ENCODE measurements around the gene EFHD1. TPM values are rescaled to one million over a fixed set of nuclear protein-coding genes. Genes with fewer than 3 reads are reported as not detected.

Gene EFHD1
- total and polyA plus RNA-seq, 2 donors (not counting 1 experiment from before 2014, with no cell fraction given): not detected

- no peaks in the 10 kb centered on the region for H4K20me1 ChIP-seq (ENCODE audit: control insufficient read depth, insufficient read depth, low read length, poor library complexity, severe bottlenecking)
- ChIA-PET CTCF (no interaction called here), POLR2A (no interaction called here)
- no peaks in the 10 kb centered on the region for H3K36me3 ChIP-seq (replicated peaks in 1 of 2; ENCODE audit: control extremely low read depth in 1 of 2, control insufficient read depth in 1 of 2, extremely low read depth in 1 of 2, insufficient read depth in 2 of 2, low read length in 1 of 2)
- Mint-ChIP-seq H3K27ac (no peak overlapping the region), H3K9me3 (ENCODE audit: insufficient read depth) (no peaks in the 10 kb centered on the region), H3K4me1 (no peaks in the 10 kb centered on the region), H3K27me3 (peaks cover 16% of the 10 kb centered on the region), H3K4me3 (no peak overlapping the region)
- no peak overlapping the region for H3K9ac ChIP-seq (ENCODE audit: low read length)
- no peak overlapping the region for H2AFZ ChIP-seq (ENCODE audit: insufficient read depth, low read depth, low read length, poor library complexity, severe bottlenecking)
- no peak for TF ChIP-seq EZH2 (IDR thresholded peaks at IDR 0.05; ENCODE audit: borderline replicate concordance, insufficient read depth, low read depth, low read length, poor library complexity, severe bottlenecking)
- TF ChIP-seq CTCF (IDR thresholded peaks at IDR 0.05): no peak
- H3K4me1 ChIP-seq (ENCODE audit: control insufficient read depth in 2 of 2, insufficient read depth in 2 of 2, low read length in 2 of 2): no peaks in the 10 kb centered on the region
- H3K9me3 ChIP-seq (ENCODE audit: control extremely low read depth in 1 of 3, control insufficient read depth in 2 of 3, insufficient read depth in 1 of 3, low read length in 2 of 3): no peaks in the 10 kb centered on the region
- peaks cover 0 to 10% (median 0%) of the 10 kb centered on the region in 4 experiments for H3K27me3 ChIP-seq (replicated peaks in 1 of 4; ENCODE audit: control extremely low read depth in 1 of 4, control insufficient read depth in 3 of 4, insufficient read depth in 4 of 4, low read length in 3 of 4)
- H3K4me2 ChIP-seq (replicated peaks; ENCODE audit: low read depth, low read length, poor library complexity, severe bottlenecking): no peak overlapping the region
- DNase-seq (no peak), ATAC-seq (ENCODE audit: low read depth) (no peak)
- intact Hi-C loops (cut with micrococcal nuclease): no loop called here
- 90% methylated on average over 6 of the region's 6 CpGs for WGBS (ENCODE audit: insufficient coverage)
- H3K79me2 ChIP-seq (ENCODE audit: control insufficient read depth, insufficient read depth, low read length): no peaks in the 10 kb centered on the region
- H3K4me3 ChIP-seq (ENCODE audit: control extremely low read depth in 1 of 5, extremely low read depth in 1 of 5, insufficient read depth in 1 of 5, low read depth in 2 of 5, low read length in 4 of 5): no peak overlapping the region
- no peak overlapping the region for H3K27ac ChIP-seq (ENCODE audit: low read length in 2 of 2)
These were observed 11.7 kb downstream of the EFHD1 start for GRCh38 chr2:232645061-232645460.

- Histone ChIP-seq H3K4me1 (ENCODE audit: control insufficient read depth in 2 of 2, insufficient read depth in 2 of 2, low read length in 2 of 2) (no peaks in the 10 kb centered on the region), H2AFZ (ENCODE audit: insufficient read depth, low read depth, low read length, poor library complexity, severe bottlenecking) (no peak overlapping the region), H3K79me2 (ENCODE audit: control insufficient read depth, insufficient read depth, low read length) (no peaks in the 10 kb centered on the region), H3K27me3 (replicated peaks in 1 of 4; ENCODE audit: control extremely low read depth in 1 of 4, control insufficient read depth in 3 of 4, insufficient read depth in 4 of 4, low read length in 3 of 4) (peaks cover 0 to 8% (median 0%) of the 10 kb centered on the region in 4 experiments), H3K4me2 (replicated peaks; ENCODE audit: low read depth, low read length, poor library complexity, severe bottlenecking) (no peak overlapping the region), H3K36me3 (replicated peaks in 1 of 2; ENCODE audit: control extremely low read depth in 1 of 2, control insufficient read depth in 1 of 2, extremely low read depth in 1 of 2, insufficient read depth in 2 of 2, low read length in 1 of 2) (no peaks in the 10 kb centered on the region), H3K9me3 (ENCODE audit: control extremely low read depth in 1 of 3, control insufficient read depth in 2 of 3, insufficient read depth in 1 of 3, low read length in 2 of 3) (no peaks in the 10 kb centered on the region), H3K4me3 (ENCODE audit: control extremely low read depth in 1 of 5, extremely low read depth in 1 of 5, insufficient read depth in 1 of 5, low read depth in 2 of 5, low read length in 4 of 5) (no peak overlapping the region), H4K20me1 (ENCODE audit: control insufficient read depth, insufficient read depth, low read length, poor library complexity, severe bottlenecking) (no peaks in the 10 kb centered on the region), H3K27ac (ENCODE audit: low read length in 2 of 2) (no peak overlapping the region), H3K9ac (ENCODE audit: low read length) (no peak overlapping the region)
- ChIA-PET POLR2A (no interaction called here), CTCF (no interaction called here)
- no peak for ATAC-seq (ENCODE audit: low read depth)
- Mint-ChIP-seq H3K27me3 (peaks cover 8% of the 10 kb centered on the region), H3K4me1 (no peaks in the 10 kb centered on the region), H3K27ac (no peak overlapping the region), H3K4me3 (no peak overlapping the region), H3K9me3 (ENCODE audit: insufficient read depth) (no peaks in the 10 kb centered on the region)
- WGBS (ENCODE audit: insufficient coverage): 83% methylated on average over 6 of the region's 6 CpGs
- TF ChIP-seq CTCF (IDR thresholded peaks at IDR 0.05) (no peak), EZH2 (IDR thresholded peaks at IDR 0.05; ENCODE audit: borderline replicate concordance, insufficient read depth, low read depth, low read length, poor library complexity, severe bottlenecking) (no peak)
- no peak for DNase-seq
- intact Hi-C loops (cut with micrococcal nuclease): no loop called here
These were observed 13.3 kb downstream of the EFHD1 start for GRCh38 chr2:232646726-232647125.
